A549 treated with AZD9567 at 1 μM for 4 hours (cell line): Measurements from ENCODE around the gene SLC7A5. TPM values are rescaled to one million over a fixed set of nuclear protein-coding genes. Genes with fewer than 3 reads are reported as not detected.

ENCODE experiments used
- total RNA-seq: library from RNA; stranded (reverse); fragments of 200-300 nt; extraction: Qiagen RNA extraction; gene quantifications from 5 replicates; pipeline ENCODE4 v1.2.3, GENCODE V29; 2022; ENCODE audit not compliant: insufficient read depth

Gene SLC7A5
- total RNA-seq: 641 to 938 TPM (median 870 TPM) in 5 replicates

DNA sequence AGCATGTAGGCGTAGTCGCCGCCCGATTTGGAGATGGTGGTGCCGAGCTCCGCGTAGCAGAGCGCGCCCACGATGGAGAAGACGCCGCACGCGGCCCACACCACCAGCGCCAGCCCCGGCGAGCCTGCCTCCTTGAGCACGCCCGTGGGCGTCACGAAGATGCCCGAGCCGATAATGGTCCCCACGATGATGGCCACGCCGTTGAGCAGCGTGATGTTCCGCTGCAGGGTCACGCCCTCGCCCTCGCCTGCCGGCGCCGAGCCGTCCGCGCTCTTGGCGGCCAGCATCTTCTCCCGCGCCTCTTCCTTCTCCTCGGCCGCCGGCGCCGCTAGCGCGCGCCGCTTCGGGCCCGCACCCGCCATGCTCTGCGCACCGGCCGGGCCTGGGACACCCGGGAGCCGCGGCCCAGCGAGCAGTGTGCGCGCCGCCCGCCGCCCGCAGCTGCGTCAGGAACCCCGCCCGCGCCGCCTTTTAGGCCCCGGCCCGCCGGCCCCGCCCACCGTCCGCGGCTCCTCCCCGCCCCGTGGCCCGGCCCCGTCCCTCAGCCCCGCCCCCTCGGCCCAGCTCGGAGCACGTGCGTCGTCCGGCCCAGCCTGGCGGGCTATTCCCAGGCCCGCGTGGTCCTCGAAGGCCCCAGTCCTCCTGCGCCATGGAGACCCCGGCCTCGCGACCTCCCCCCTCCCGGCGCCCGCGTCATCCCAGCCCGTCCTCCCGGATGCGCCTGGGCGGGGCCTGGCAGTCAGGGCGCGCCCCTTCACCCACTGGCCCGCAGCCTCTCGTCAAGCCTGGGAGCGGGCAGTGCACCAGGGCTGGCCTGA lies at the start of gene SLC7A5:
Gene SLC7A5 (minus strand): TSS at position 447 of the 818 bp plus-strand sequence. CDS start 85 bp downstream, at position 362.

Other genes with a start within 250 kb of the SLC7A5 start
- 42.2 to 51.8 TPM (median 48.3 TPM) in 5 replicates for gene KLHDC4, start 103.5 kb downstream of the SLC7A5 start, total RNA-seq
- not detected in 5 replicates for gene CA5A, start 67.0 kb upstream of the SLC7A5 start, total RNA-seq
- 13.4 to 16.5 TPM (median 14.1 TPM) in 5 replicates for gene BANP, start 81.9 kb upstream of the SLC7A5 start, total RNA-seq